HL-60 (cell line): ENCODE measurements around the gene CCL20.

Source experiments
- GABPA ChIP-seq: IDR thresholded peaks from 2 replicates; pipeline ENCODE4 v1.6.1; 2012; ENCODE audit warnings: low read depth
- POLR2AphosphoS5 ChIP-seq: IDR thresholded peaks from 2 replicates; pipeline ENCODE4 v1.6.1; 2012; ENCODE audit warnings: low read depth
- SPI1 ChIP-seq: IDR thresholded peaks from 2 replicates; pipeline ENCODE4 v1.6.1; 2012; ENCODE audit warnings: low read depth, mild to moderate bottlenecking, borderline replicate concordance
- TF ChIP-seq, protein P1 (sequence below): IDR thresholded peaks from one replicate; pipeline ENCODE4 v1.5.1; 2011; ENCODE audit warnings: low read length, control low read depth, inconsistent platforms; ENCODE audit not compliant: insufficient read depth
- TF ChIP-seq, protein P2 (sequence below): IDR thresholded peaks from 2 replicates; pipeline ENCODE4 v1.6.1; 2012; ENCODE audit warnings: low read depth; ENCODE audit not compliant: insufficient replicate concordance

DNA sequence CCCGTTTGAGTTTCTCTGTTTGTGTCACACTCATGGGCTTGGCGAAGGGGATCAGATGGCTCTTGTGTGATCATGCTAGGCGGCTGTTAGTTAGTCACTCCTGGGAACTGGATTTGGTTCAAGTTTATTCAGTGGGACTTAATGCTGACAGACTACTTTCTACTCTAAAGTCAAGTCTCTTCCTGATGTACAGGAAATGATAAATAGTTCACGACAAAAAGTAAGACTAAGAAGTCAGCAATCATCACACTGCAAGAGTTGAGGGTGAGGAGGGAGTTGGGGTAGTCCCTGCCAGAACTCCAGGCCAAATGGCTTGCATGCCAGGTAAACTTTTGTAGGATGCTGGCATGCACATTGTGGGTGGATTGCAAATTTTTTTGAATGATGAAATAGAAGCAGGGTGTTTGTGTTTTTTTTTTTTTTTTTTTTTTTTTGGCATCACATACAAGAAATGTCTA lies 25.1 kb upstream of the CCL20 start:
- TF ChIP-seq, protein P1, sequence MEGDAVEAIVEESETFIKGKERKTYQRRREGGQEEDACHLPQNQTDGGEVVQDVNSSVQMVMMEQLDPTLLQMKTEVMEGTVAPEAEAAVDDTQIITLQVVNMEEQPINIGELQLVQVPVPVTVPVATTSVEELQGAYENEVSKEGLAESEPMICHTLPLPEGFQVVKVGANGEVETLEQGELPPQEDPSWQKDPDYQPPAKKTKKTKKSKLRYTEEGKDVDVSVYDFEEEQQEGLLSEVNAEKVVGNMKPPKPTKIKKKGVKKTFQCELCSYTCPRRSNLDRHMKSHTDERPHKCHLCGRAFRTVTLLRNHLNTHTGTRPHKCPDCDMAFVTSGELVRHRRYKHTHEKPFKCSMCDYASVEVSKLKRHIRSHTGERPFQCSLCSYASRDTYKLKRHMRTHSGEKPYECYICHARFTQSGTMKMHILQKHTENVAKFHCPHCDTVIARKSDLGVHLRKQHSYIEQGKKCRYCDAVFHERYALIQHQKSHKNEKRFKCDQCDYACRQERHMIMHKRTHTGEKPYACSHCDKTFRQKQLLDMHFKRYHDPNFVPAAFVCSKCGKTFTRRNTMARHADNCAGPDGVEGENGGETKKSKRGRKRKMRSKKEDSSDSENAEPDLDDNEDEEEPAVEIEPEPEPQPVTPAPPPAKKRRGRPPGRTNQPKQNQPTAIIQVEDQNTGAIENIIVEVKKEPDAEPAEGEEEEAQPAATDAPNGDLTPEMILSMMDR = no peak
- TF ChIP-seq GABPA (no peak), POLR2AphosphoS5 (no peak), SPI1 (no peak)
- TF ChIP-seq, protein P2, sequence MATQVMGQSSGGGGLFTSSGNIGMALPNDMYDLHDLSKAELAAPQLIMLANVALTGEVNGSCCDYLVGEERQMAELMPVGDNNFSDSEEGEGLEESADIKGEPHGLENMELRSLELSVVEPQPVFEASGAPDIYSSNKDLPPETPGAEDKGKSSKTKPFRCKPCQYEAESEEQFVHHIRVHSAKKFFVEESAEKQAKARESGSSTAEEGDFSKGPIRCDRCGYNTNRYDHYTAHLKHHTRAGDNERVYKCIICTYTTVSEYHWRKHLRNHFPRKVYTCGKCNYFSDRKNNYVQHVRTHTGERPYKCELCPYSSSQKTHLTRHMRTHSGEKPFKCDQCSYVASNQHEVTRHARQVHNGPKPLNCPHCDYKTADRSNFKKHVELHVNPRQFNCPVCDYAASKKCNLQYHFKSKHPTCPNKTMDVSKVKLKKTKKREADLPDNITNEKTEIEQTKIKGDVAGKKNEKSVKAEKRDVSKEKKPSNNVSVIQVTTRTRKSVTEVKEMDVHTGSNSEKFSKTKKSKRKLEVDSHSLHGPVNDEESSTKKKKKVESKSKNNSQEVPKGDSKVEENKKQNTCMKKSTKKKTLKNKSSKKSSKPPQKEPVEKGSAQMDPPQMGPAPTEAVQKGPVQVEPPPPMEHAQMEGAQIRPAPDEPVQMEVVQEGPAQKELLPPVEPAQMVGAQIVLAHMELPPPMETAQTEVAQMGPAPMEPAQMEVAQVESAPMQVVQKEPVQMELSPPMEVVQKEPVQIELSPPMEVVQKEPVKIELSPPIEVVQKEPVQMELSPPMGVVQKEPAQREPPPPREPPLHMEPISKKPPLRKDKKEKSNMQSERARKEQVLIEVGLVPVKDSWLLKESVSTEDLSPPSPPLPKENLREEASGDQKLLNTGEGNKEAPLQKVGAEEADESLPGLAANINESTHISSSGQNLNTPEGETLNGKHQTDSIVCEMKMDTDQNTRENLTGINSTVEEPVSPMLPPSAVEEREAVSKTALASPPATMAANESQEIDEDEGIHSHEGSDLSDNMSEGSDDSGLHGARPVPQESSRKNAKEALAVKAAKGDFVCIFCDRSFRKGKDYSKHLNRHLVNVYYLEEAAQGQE = no peak
